BJ (cell line): ENCODE measurements around the gene C1orf174. TPM values are rescaled to one million over a fixed set of nuclear protein-coding genes. Genes with fewer than 3 reads are reported as not detected.

Experiments used
- CTCF ChIA-PET: fragments of 350-600 bp; formaldehyde crosslinking; extraction: SDS; loops from one replicate; lab custom pipeline; 2021; ENCODE audit warnings: antibody characterized with exemption, inconsistent platforms; lab: Yijun Ruan, JAX
- POLR2A ChIA-PET: fragments of 300-600 bp; sonication (Branson Sonifier 250); formaldehyde crosslinking; extraction: SDS; loops from one replicate; lab custom pipeline; 2021; ENCODE audit warnings: antibody characterized with exemption; lab: Charles Lee
- DNase-seq: peaks from one replicate; pipeline ENCODE4 v3.0.0-alpha.2; 2011; ENCODE audit warnings: low read depth
- H3K27me3 ChIP-seq: 2 replicates; pipeline ENCODE4 v1.6.0; 2011; ENCODE audit warnings: low read length; ENCODE audit not compliant: control insufficient read depth, insufficient read depth
- H3K36me3 ChIP-seq: 2 replicates; pipeline ENCODE4 v1.5.1; 2011; ENCODE audit warnings: low read length; ENCODE audit not compliant: control insufficient read depth, insufficient read depth
- H3K4me3 ChIP-seq: 2 replicates; pipeline ENCODE4 v1.5.1; 2011; ENCODE audit warnings: low read depth, mild to moderate bottlenecking, control low read depth, low read length
- CTCF ChIP-seq: IDR thresholded peaks from 2 replicates; pipeline ENCODE4 v1.5.1; 2011; ENCODE audit warnings: low read depth, mild to moderate bottlenecking, control low read depth, inconsistent platforms, low read length, moderate library complexity; ENCODE audit not compliant: insufficient read depth
- polyA plus RNA-seq: library from polyadenylated mRNA; depleted of rRNA; stranded (reverse); fragments of >200 nt; gene quantifications from 2 replicates; pipeline ENCODE4 v1.2.3, GENCODE V29; 2011

C1orf174 gene
- polyA plus RNA-seq, 1 experiment = 33.8 TPM

- ChIA-PET CTCF (no interaction called here), POLR2A (no interaction called here)
- DNase-seq = no peak
- Histone ChIP-seq H3K4me3 (no peak overlapping the region), H3K27me3 (no peaks in the 10 kb centered on the region), H3K36me3 (no peaks in the 10 kb centered on the region)
- TF ChIP-seq CTCF = no peak
These were observed 5.3 kb upstream of the C1orf174 start for GRCh38 chr1:3905266-3905952.

GRCh38 chr1:3904843-3905185, 4.7 kb upstream of the C1orf174 start:
- Histone ChIP-seq H3K36me3 (no peaks in the 10 kb centered on the region), H3K4me3 (no peak overlapping the region), H3K27me3 (no peaks in the 10 kb centered on the region)
- CTCF ChIA-PET = no interaction called here
- no peak for DNase-seq
- TF ChIP-seq CTCF = no peak
- POLR2A ChIA-PET = no interaction called here

DNA sequence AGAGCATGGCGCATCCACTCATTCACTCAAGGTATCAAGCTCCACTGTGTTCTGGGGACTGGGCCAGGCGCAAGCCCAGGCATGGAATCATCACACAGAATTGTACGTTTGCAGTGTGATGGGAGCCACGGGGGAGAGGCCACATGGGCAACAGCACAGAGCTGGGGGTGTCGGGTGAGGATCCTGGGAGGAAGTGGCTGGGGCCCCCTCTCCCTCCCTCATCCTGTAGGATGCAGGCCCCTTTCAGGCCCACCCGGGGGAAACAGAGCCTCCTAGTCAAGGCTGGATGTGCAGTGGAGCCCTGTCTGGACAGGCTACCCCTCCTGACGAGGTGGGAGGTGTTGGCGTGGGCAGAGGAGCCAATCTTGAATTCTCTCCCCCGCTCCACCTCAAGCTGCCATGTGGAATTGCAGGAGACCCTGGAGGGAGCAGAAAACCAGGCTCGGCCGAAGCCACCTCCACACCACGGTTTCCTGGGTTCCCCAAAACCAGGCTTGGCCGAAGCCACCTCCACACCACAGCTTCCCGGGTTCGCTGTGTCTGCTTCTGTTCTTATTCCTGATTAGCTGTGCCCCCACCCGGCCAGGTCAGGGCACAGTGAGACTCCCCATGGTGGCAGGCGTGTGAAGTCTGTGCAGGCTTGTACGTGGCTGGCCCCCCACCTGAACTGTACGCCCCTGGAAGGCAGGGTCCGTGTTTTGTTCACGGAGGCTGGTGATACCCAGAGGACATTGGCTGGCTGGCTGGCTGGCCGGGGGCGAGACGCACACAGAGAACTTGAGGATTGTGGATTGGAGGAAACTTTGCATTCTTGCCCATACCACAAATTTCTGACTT, 4.2 kb upstream of the C1orf174 start:
- H3K27me3 ChIP-seq = no peaks in the 10 kb centered on the region
- no peak for TF ChIP-seq CTCF
- CTCF ChIA-PET = no interaction called here
- H3K4me3 ChIP-seq = no peak overlapping the region
- H3K36me3 ChIP-seq = no peaks in the 10 kb centered on the region
- POLR2A ChIA-PET = no interaction called here
- DNase-seq = no peak

DNA sequence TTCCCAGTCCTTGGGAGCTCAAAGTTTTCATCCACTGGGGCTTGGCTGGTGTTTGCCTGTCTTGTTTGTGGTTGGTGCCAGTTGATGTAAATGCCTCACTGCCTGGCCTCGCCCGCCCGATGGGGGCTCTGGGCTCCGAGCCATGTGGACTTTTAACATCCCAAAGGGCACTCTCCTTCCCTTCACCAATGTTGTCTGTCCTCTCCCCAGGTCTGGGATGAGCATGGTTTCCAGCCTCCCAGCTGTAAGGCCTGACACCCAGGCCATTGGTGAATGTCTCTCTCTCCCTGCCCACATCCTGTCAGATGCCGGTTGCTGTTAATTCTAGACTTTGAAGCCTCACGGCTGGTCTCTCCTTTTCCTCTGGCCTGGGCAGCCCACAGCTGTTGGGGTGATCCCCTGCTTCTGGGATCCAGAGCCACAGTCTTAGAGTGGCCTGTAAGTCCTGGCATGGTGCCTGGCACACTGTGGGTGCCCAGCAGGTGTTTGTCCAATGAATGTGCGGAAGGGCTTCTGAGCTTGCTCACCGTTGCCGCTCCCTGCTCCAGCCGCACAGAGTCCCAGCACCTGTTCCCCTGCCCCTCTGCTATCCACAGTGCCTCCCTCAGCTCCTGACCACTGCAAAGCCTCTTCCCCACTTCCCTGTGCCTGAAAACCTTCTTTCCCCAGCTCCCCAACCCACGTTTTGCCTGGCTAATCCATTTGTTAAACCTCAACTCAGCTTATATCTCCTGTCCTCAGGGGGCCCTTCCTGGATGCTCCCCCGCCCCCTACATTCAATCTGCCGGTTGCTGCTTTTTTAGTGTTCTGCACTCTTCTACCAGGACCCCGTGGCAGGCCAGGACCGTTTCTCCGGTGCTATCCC, 3.3 kb upstream of the C1orf174 start:
- ChIA-PET CTCF (no interaction called here), POLR2A (no interaction called here)
- Histone ChIP-seq H3K4me3 (no peak overlapping the region), H3K27me3 (no peaks in the 10 kb centered on the region), H3K36me3 (no peaks in the 10 kb centered on the region)
- DNase-seq = no peak
- TF ChIP-seq CTCF = no peak
